TTC549 (cell line): ENCODE measurements around the gene DHX15.

Experiments
- FAIRE-seq: peaks from 2 replicates; lab custom pipeline; 2012; peaks lifted over from hg19 to GRCh38; lab: Jason Lieb, UNC

The DHX15 gene

GRCh38 chr4:24482871-24483270 is 101.5 kb downstream of the DHX15 start:
- no peak for FAIRE-seq

- no peak for FAIRE-seq
These were observed 106.4 kb downstream of the DHX15 start for GRCh38 chr4:24477919-24478318.
